Kidney epithelial cell (primary cell): ENCODE results near the gene SFN. TPM values are rescaled to one million over a fixed set of nuclear protein-coding genes. Genes with fewer than 3 reads are reported as not detected.

Source experiments
- DNase-seq: peaks from one replicate; pipeline ENCODE4 v3.0.0-alpha.2; 2010; ENCODE audit warnings: low read depth
- H3K27me3 ChIP-seq: 2 replicates; pipeline ENCODE4 v1.6.0; 2011; ENCODE audit warnings: low read length; ENCODE audit not compliant: control insufficient read depth, insufficient read depth
- H3K36me3 ChIP-seq: 2 replicates; pipeline ENCODE4 v1.5.1; 2011; ENCODE audit warnings: low read length; ENCODE audit not compliant: control insufficient read depth, insufficient read depth
- H3K4me3 ChIP-seq: 2 replicates; pipeline ENCODE4 v1.5.1; 2011; ENCODE audit warnings: low read depth, mild to moderate bottlenecking, control low read depth, low read length
- total RNA-seq: library from RNA; depleted of rRNA; stranded (reverse); fragments of >200 nt; gene quantifications from 2 replicates; pipeline ENCODE4 v1.2.3, GENCODE V29; 2015
- TF ChIP-seq, protein P1 (sequence below): IDR thresholded peaks from 2 replicates; pipeline ENCODE4 v1.5.1; 2011; ENCODE audit warnings: mild to moderate bottlenecking, moderate library complexity, low read length, control low read depth, inconsistent platforms; ENCODE audit not compliant: insufficient read depth, poor library complexity, severe bottlenecking

The SFN gene
- total RNA-seq, 1 donor from 2014 or later: 89.0 TPM

DNA sequence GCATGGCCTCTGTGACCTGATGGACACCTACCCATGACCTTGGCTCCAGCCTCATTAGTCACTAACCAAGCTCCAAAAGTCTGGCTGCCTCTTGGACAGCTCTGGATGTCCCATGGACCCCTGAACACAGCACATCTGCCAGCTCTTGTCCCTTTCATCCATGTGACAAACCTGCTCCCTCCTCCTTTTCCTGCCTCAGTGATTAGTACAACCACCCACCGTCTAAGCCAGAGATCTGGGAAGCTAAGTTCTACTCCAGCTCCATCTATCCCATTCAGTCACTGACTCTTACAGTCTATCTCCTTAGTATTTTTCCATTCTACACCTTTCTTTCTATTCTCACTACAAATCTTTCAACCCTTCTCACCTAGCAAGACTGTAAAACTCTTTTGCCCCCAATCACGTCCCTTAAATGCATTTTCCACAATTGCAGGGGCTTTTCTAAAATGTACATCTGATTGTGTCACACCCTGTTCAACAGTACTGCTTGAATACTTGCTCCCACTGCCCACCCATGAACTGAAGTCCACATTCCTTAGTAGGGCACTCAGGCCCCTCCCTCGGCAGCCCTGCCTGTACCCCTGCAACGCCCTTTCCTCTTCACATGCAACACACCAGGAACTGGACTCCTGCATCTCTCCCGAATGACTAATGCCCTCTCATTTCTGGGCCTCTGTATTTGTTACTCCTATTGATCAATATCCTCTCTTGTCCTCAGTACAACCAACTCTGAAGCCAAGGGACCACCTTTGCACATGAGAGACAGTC lies 19.9 kb downstream of the SFN start:
- H3K4me3 ChIP-seq: no peak overlapping the region
- no peaks in the 10 kb centered on the region for H3K27me3 ChIP-seq
- DNase-seq: no peak
- H3K36me3 ChIP-seq: peaks cover 6% of the 10 kb centered on the region
- TF ChIP-seq, protein P1, sequence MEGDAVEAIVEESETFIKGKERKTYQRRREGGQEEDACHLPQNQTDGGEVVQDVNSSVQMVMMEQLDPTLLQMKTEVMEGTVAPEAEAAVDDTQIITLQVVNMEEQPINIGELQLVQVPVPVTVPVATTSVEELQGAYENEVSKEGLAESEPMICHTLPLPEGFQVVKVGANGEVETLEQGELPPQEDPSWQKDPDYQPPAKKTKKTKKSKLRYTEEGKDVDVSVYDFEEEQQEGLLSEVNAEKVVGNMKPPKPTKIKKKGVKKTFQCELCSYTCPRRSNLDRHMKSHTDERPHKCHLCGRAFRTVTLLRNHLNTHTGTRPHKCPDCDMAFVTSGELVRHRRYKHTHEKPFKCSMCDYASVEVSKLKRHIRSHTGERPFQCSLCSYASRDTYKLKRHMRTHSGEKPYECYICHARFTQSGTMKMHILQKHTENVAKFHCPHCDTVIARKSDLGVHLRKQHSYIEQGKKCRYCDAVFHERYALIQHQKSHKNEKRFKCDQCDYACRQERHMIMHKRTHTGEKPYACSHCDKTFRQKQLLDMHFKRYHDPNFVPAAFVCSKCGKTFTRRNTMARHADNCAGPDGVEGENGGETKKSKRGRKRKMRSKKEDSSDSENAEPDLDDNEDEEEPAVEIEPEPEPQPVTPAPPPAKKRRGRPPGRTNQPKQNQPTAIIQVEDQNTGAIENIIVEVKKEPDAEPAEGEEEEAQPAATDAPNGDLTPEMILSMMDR: no peak

DNA sequence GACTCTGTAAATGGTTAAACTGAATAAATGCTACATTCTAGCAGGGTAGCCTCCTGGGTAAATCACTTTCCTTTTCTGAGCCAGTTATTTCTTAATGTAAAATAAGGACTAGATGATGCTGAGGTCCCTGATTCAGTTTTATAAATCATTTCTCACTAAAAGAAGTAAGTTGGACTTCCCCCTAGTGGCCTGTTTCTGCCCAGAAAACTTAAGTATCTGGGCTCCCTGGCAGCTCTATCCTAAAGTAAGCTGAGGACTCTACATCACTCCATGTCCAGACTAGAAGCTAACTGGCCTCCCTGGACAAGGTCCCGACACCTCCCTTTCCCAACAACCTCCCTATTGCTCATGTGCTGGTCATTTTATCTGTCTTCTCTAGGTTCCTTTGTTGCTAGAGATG lies 24.2 kb downstream of the SFN start:
- DNase-seq: no peak
- peaks cover 6% of the 10 kb centered on the region for H3K36me3 ChIP-seq
- H3K4me3 ChIP-seq: no peak overlapping the region
- no peaks in the 10 kb centered on the region for H3K27me3 ChIP-seq
- TF ChIP-seq, protein P1: peak; percentile 50

DNA sequence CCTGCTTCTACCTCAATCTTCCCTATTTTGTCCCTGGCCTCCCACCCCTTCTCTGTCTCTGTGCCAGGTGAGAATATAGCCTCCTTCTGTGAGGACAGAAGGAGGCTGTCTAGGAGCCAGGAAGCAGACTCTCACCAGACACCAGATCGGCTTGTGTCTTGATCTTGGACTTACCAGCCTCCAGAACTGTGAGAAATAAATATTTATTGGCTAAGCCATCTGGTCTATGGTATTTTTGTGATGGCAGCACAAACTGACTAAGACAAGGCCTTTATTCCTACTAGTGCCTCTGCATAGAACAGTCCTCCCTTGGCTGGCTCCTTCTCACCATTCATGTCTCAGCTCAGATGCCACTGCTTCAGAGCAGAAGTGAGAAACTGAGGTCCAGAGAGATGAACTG lies 25.3 kb downstream of the SFN start:
- no peak overlapping the region for H3K4me3 ChIP-seq
- no peak for DNase-seq
- TF ChIP-seq, protein P1: no peak
- peaks cover 2% of the 10 kb centered on the region for H3K36me3 ChIP-seq
- H3K27me3 ChIP-seq: no peaks in the 10 kb centered on the region

DNA sequence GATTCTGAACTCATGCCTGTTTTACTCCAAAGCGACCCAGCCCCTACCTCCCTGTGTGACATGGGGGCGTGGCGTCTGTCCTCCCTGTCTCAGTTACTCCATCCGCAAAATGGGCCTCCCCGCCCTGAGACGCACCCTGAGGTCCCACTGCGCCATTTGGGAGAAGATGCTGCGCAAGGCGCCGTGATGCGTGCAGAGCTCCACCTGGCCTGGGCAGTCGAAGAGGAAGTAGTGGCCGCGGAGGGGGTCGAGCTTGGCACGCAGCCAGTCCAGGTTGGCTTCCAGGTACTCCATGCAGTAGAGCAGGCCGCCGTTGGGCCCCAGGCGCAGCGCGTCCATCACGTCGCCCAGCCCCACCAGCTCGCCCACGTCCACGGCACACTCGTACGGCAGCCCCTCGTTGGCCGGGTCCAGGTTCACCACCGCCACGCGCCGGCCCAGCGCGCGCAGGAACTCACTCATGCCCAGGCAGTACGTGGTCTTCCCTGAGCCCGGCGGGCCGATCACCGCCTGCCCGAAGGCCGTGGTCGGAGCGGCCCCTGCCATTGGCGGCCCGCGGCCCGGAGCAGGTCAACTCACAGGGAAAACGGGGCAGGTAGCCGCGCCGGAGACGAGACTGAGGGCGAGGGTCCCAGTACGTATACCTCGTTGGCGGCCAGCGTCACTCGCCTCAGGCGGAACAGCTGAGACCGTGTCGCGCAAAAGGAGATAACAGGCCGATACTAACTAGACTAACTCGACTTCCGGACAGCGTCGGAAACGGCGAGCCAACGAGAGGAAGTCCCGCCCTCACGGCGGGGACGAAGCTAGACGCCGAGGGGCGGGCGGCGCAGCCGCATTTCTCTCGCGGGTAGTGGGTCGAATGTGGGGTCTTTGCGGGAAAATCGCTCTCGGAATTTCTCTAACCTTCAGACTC lies 26.9 kb downstream of the SFN start, which contains the start of gene GPN2:
Gene GPN2, minus strand, starts transcription at position 733 of the 916 bp plus-strand sequence. Its CDS starts 187 bp downstream, at position 546.
- Histone ChIP-seq H3K27me3 (no peaks in the 10 kb centered on the region), H3K4me3 (peak within 1 kb of the TSS; percentile 71), H3K36me3 (peaks cover 3% of the 10 kb centered on the region)
- TF ChIP-seq, protein P1: no peak
- peak; percentile 28 for DNase-seq

DNA sequence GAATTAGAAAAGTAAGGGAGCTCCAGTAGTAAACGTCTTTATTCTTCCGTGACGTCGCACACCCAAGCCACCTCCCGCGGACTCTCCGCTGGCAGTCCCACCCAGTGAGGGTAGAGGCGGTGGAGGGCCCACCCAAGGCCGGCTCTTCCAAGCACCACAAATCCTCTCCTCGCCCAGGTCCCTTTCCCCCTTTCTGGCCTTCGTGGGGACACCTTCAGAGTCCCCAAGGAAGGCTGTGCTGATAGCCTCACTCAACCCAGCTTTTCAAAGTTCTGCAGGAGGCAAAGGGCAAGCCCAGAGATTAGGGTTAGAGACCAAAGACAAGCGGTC lies 27.5 kb downstream of the SFN start:
- Histone ChIP-seq H3K4me3 (peak overlapping the region; percentile 71), H3K27me3 (no peaks in the 10 kb centered on the region), H3K36me3 (peaks cover 3% of the 10 kb centered on the region)
- TF ChIP-seq, protein P1: no peak
- no peak for DNase-seq
